Heart right ventricle (tissue), 16 donors: ENCODE measurements around the gene PRR18. TPM values are rescaled to one million over a fixed set of nuclear protein-coding genes. Genes with fewer than 3 reads are reported as not detected.

Experiments
- ATAC-seq, 8 donors: fragments of 200-7000 bp; cut with Tn5 transposase; one replicate each; pipeline ENCODE4 v1.9.1; 2020; ENCODE audit warnings: mild to moderate bottlenecking in 8 of 8, moderate library complexity in 8 of 8, moderate number of reproducible peaks in 1 of 8
- DNase-seq, 2 donors: peaks; one replicate each; pipeline ENCODE4 v3.0.0-alpha.2; 2020
- H3K27ac ChIP-seq, 10 donors: fragments of 200-600 bp; sonication (generic) in 2 of 10; one replicate each; pipeline versions ENCODE4 v1.5.0 to v1.8.0; 2020 to 2022; ENCODE audit warnings: mild to moderate bottlenecking in 3 of 10
- H3K27me3 ChIP-seq, 7 donors: fragments of 200-600 bp; one replicate each; pipeline ENCODE4 v1.8.0; 2021 to 2022; ENCODE audit warnings: mild to moderate bottlenecking in 2 of 7
- H3K36me3 ChIP-seq, 9 donors: fragments of 200-600 bp; sonication (generic) in 1 of 9; one replicate each; pipeline versions ENCODE4 v1.5.0 to v1.8.0; 2020 to 2022; ENCODE audit warnings: mild to moderate bottlenecking in 2 of 9
- H3K4me1 ChIP-seq, 9 donors: fragments of 200-600 bp; sonication (generic) in 1 of 9; one replicate each; pipeline versions ENCODE4 v1.5.0 to v1.8.0; 2020 to 2022; ENCODE audit warnings: mild to moderate bottlenecking in 4 of 9
- H3K4me3 ChIP-seq, 10 donors: fragments of 200-600 bp; sonication (generic) in 2 of 10; one replicate each; pipeline versions ENCODE4 v1.5.0 to v1.8.0; 2020 to 2022; ENCODE audit warnings: mild to moderate bottlenecking in 7 of 10, moderate library complexity in 2 of 10
- H3K9me3 ChIP-seq, 11 donors: fragments of 200-600 bp in 10 of 11; sonication (generic) in 2 of 11; one replicate each; pipeline versions ENCODE4 v1.5.0 to v1.8.0; 2013 to 2022; ENCODE audit warnings: mild to moderate bottlenecking in 2 of 11, control low read depth in 1 of 11, moderate library complexity in 1 of 11
- WGBS, 2 donors: extraction: QIAGEN DNeasy Blood & Tissue Kit; methylation state at CpG; one replicate each; pipeline ENCODE4 v1.1.7; 2013; ENCODE audit warnings: inconsistent platforms in 1 of 2; 5-methylcytosine and 5-hydroxymethylcytosine counted together
- intact Hi-C, 10 donors: fragments of 100-400 bp; cut with DNase I; formaldehyde crosslinking; loops; one replicate each; pipeline versions ENCODE4 v1.11.1 to v1.14.2; 2022
- polyA plus RNA-seq, 2 donors: library from polyadenylated mRNA; stranded (reverse); fragments of 200-250 nt; gene quantifications; one replicate each; pipeline ENCODE4 v1.2.3, GENCODE V29; 2013
- total RNA-seq, 10 donors: library from RNA; stranded (reverse); fragmentation: NEBNext Ultra II Directional in 3 of 10; extraction: Animal tissue kit (Norgen Biotek cat#: 25700) in 3 of 10; gene quantifications; one replicate each; pipeline versions ENCODE4 v1.2.1 to v1.2.4, GENCODE V29; 2021 to 2023
- TF ChIP-seq, protein P1 (sequence below), 9 donors: fragments of 200-600 bp; sonication (generic) in 2 of 9; IDR thresholded peaks; one replicate each; pipeline versions ENCODE4 v1.5.0 to v1.8.0; 2021 to 2022; ENCODE audit warnings: antibody characterized with exemption in 9 of 9, mild to moderate bottlenecking in 5 of 9, moderate library complexity in 1 of 9
- donor health status: Arrhythmogenic right ventricular cardiomyopathy.
- donor health status: ischemic (EF 13 %, LVEDD 7.1; RV severe dilation, severe dysfunction).
- donor health status: healthy with polysubstance abuse.
- donor health status: DM: no; HTN: yes; CAD: no.
- donor health status: DM: no; HTN: no; CAD: no.
- donor health status: ischemic (EF 25% LVEDD 6.9; RV normal size, moderate dysfunction).
- donor health status: ischemic (EF 25% LVEDD 5.7; RV mildly dilated, moderate dysfunction).
- donor health status: healthy.
- donor health status: DM: yes; HTN: yes; CAD: no.
- donor health status: Ischemic cardiomyopathy.
- donor health status: ischemic (EF 35%, LVEDD 5.7; RV mildly dilated, moderate dysfunction).
- donor health status: nonischemic (EF 11% LVEDD 7.7; RV severe dilation, severe dysfunction).
- donor health status: DM: yes; HTN: yes; CAD: no.
- donor health status: PGD.
- donor health status: ischemic (EF 29% LVEDD 5.4; RV normal size, mild dysfunction).
- donor health status: nonischemic (EF 23%, LVEDD 6.1; RV moderate dilation, normal function).

The PRR18 gene
- total and polyA plus RNA-seq, 12 donors = 0.03 to 0.20 (median 0.11) TPM; not detected in 7

DNA sequence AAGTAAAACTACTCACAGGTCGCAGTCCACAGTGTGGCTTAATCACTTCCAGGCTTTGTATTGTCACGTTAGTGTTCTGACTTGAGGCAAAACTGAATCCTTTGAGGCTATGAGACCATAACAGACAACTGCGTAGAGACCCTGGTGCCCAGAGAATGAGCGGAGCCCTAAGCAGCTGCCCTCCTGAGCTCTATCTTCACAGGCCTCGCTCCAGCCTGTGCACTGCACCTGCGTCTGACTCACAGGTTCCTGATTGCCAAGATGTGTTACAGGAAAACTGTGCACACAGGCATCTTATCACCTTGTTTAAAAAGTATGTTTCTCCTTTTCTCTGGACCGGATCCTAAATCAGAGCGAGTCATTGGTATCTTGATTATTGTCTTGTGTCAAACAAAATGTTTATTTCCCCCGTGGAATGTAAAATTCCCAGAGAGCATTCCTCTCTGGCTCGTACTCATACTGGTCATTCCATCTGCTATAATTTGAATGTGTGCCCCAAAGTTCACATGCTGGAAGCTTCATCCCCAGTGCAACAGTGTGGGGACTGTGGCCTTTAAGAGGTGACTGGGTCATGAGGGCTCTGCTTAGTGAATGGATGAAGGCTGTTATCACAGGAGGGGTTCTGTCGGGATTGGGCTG is 25.7 kb downstream of the PRR18 start:
- DNase-seq = no peak
- intact Hi-C loops = no loop called here
- no peaks in the 10 kb centered on the region for H3K9me3 ChIP-seq
- no peaks in the 10 kb centered on the region for H3K4me1 ChIP-seq
- H3K27me3 ChIP-seq = peaks cover 0 to 53% (median 17%) of the 10 kb centered on the region in 7 donors
- no peak overlapping the region for H3K27ac ChIP-seq
- 64 to 74% methylated on average over 11 of the region's 11 CpGs for whole genome bisulfite sequencing, 2 donors
- H3K4me3 ChIP-seq = no peak overlapping the region
- H3K36me3 ChIP-seq = no peaks in the 10 kb centered on the region
- ATAC-seq = no peak
- TF ChIP-seq, protein P1, sequence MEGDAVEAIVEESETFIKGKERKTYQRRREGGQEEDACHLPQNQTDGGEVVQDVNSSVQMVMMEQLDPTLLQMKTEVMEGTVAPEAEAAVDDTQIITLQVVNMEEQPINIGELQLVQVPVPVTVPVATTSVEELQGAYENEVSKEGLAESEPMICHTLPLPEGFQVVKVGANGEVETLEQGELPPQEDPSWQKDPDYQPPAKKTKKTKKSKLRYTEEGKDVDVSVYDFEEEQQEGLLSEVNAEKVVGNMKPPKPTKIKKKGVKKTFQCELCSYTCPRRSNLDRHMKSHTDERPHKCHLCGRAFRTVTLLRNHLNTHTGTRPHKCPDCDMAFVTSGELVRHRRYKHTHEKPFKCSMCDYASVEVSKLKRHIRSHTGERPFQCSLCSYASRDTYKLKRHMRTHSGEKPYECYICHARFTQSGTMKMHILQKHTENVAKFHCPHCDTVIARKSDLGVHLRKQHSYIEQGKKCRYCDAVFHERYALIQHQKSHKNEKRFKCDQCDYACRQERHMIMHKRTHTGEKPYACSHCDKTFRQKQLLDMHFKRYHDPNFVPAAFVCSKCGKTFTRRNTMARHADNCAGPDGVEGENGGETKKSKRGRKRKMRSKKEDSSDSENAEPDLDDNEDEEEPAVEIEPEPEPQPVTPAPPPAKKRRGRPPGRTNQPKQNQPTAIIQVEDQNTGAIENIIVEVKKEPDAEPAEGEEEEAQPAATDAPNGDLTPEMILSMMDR (IDR thresholded peaks at IDR 0.05) = no peak

DNA sequence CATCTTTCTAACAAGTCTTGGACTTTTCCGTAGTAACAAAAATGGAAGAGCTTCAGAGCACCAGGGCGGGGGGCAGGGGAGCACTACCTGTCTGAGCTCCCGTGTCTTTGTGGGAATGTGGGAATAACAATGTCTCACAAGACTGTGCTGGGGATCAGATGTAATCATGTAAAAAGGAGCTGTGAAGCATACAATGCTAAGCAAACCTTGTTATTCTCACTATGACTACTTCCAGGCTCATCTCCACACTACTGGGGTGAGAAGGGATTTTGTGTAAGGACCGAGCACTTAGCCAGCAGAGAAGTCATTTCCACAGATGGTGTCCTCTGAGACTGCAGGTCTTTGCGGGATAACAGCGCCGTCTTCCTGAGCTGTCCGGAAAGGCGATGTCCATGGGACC is 27.1 kb downstream of the PRR18 start:
- ATAC-seq (no peak), DNase-seq (no peak)
- Histone ChIP-seq H3K4me3 (no peak overlapping the region), H3K36me3 (no peaks in the 10 kb centered on the region), H3K9me3 (no peaks in the 10 kb centered on the region), H3K27ac (no peak overlapping the region), H3K27me3 (peaks cover 0 to 53% (median 22%) of the 10 kb centered on the region in 7 donors), H3K4me1 (no peaks in the 10 kb centered on the region)
- TF ChIP-seq, protein P1 (IDR thresholded peaks at IDR 0.05) = no peak
- intact Hi-C loops = no loop called here
- 91 to 93% methylated on average over 9 of the region's 9 CpGs for WGBS, 2 donors

- no peak overlapping the region for H3K4me3 ChIP-seq
- DNase-seq = no peak
- H3K27me3 ChIP-seq = peaks cover 0 to 47% (median 22%) of the 10 kb centered on the region in 7 donors
- intact Hi-C loops = loop anchor here in 3 of 10 donors (2.0 to 5.0 kb wide), 3 partner anchors 103 to 123 kb away; partner anchors contain the start of gene MPC1 (in 1 of the 3)
- no peak overlapping the region for H3K27ac ChIP-seq
- TF ChIP-seq, protein P1 (IDR thresholded peaks at IDR 0.05) = no peak
- no peaks in the 10 kb centered on the region for H3K36me3 ChIP-seq
- 92% methylated on average over 1 of the region's 1 CpG for WGBS, 2 donors
- H3K4me1 ChIP-seq = peaks cover 0 to 6% (median 0%) of the 10 kb centered on the region in 9 donors
- no peak for ATAC-seq
- no peaks in the 10 kb centered on the region for H3K9me3 ChIP-seq
Measured at GRCh38 chr6:166279393-166279679, 28.9 kb downstream of the PRR18 start.

DNA sequence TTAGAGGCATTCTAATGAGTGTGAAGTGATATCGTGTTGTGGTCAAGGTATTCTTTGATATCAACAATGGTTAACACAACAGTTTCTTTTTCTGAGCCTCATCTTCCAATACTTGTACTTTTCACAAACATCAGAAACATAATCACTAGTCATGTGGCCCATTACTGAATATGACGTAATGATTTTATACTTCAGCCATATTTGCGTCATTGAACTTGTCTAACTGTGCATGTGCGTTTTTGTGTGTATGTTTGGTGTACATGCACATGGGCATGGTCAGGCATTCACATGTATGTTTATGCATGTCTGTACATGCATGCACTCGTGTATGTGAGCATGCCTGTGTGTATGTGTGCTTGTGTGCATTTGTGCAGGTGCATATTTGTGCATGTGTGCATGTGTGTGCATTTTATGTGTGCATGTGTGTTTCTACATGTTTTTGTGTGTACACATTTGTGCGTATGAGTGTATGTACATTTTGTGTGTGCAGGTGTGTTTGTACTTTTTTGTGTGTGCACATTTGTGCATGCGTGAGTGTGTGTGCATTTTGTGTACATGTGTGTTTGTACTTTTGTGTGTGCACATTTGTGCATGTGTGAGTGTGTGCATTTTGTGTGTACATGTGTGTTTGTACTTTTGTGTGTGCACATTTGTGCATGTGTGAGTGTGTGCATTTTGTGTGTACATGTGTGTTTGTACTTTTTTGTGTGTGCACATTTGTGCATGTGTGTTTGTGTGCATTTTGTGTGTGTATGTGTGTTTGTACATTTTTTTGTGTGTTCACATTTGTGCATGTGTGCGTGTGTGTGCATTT is 29.4 kb downstream of the PRR18 start:
- H3K4me1 ChIP-seq = peaks cover 0 to 6% (median 0%) of the 10 kb centered on the region in 9 donors
- TF ChIP-seq, protein P1 (IDR thresholded peaks at IDR 0.05) = no peak
- H3K4me3 ChIP-seq = no peak overlapping the region
- H3K27me3 ChIP-seq = peaks cover 0 to 42% (median 17%) of the 10 kb centered on the region in 7 donors
- no peak for DNase-seq
- ATAC-seq = no peak
- WGBS, 2 donors = 57 to 83% methylated on average over 8 of the region's 8 CpGs
- intact Hi-C loops = loop anchor here in 3 of 10 donors (2.0 to 5.0 kb wide), 3 partner anchors 104 to 124 kb away; partner anchors contain the start of gene MPC1 (in 1 of the 3)
- no peaks in the 10 kb centered on the region for H3K36me3 ChIP-seq
- no peak overlapping the region for H3K27ac ChIP-seq
- no peaks in the 10 kb centered on the region for H3K9me3 ChIP-seq
